Esophagus muscularis mucosa (tissue), 4 donors: ENCODE results near the gene ACTA1. TPM values are rescaled to one million over a fixed set of nuclear protein-coding genes. Genes with fewer than 3 reads are reported as not detected.
A peak's percentile ranks its signal among the peaks of the same experiment; 100 is the strongest.

Experiments
- DNase-seq: peaks from one replicate; pipeline ENCODE4 v3.0.0-alpha.2; 2017; ENCODE audit errors: extremely low spot score
- H3K27ac ChIP-seq, 4 donors: fragments of 200-600 bp; sonication (generic); replicated peaks in 1 of 4; 1 replicate in 3 of 4; 2 replicates in 1 of 4; pipeline ENCODE4 v1.5.1; 2016 to 2019; ENCODE audit warnings: mild to moderate bottlenecking in 1 of 4
- H3K27me3 ChIP-seq, 4 donors: fragments of 200-600 bp; sonication (generic); one replicate each; pipeline versions ENCODE4 v1.5.1 to v1.6.0; 2016 to 2019
- H3K36me3 ChIP-seq, 4 donors: fragments of 200-600 bp; sonication (generic); one replicate each; pipeline ENCODE4 v1.5.1; 2016 to 2019
- H3K4me1 ChIP-seq, 4 donors: fragments of 200-600 bp; sonication (generic); one replicate each; pipeline ENCODE4 v1.5.1; 2016 to 2019
- H3K4me3 ChIP-seq, 4 donors: fragments of 200-600 bp; sonication (generic); 1 replicate in 2 of 4; 2 replicates in 2 of 4; pipeline ENCODE4 v1.5.1; 2016 to 2019; ENCODE audit warnings: mild to moderate bottlenecking in 4 of 4, moderate library complexity in 1 of 4
- H3K9me3 ChIP-seq, 4 donors: fragments of 200-600 bp; sonication (generic); 1 replicate in 3 of 4; 2 replicates in 1 of 4; pipeline ENCODE4 v1.5.1; 2016 to 2019
- CTCF ChIP-seq, 3 experiments: fragments of 200-600 bp in 2 of 3; fragments of 450-650 bp in 1 of 3; sonication (generic) in 2 of 3; IDR thresholded peaks; one replicate each; pipeline ENCODE4 v1.5.1; 2017 to 2019; ENCODE audit warnings: antibody characterized with exemption in 3 of 3, mild to moderate bottlenecking in 2 of 3, moderate library complexity in 1 of 3
- EP300 ChIP-seq: sonication (generic); formaldehyde crosslinking; IDR thresholded peaks from one replicate; pipeline ENCODE4 v1.6.1; 2017; ENCODE audit warnings: antibody characterized with exemption
- POLR2A ChIP-seq: fragments of 450-650 bp; IDR thresholded peaks from one replicate; pipeline ENCODE4 v1.6.1; 2017; ENCODE audit warnings: antibody characterized with exemption, moderate library complexity, mild to moderate bottlenecking, low read depth
- POLR2AphosphoS5 ChIP-seq, 2 donors: sonication (generic); formaldehyde crosslinking; IDR thresholded peaks; one replicate each; pipeline ENCODE4 v1.6.1; 2017; ENCODE audit warnings: antibody characterized with exemption in 2 of 2
- WGBS: methylation state at CpG from one replicate; pipeline ENCODE4 v1.1.5; 2018; 5-methylcytosine and 5-hydroxymethylcytosine counted together
- intact Hi-C: fragments of 100-400 bp; cut with DNase I; formaldehyde crosslinking; loops from one replicate; pipeline ENCODE4 v1.15.1; 2023
- total RNA-seq, 4 donors: library from RNA; depleted of rRNA; stranded (reverse); fragments of >200 nt; gene quantifications; one replicate each; pipeline versions ENCODE4 v1.1.0 to v1.2.1, GENCODE V29; 2016

Gene ACTA1
- total RNA-seq, 4 donors from 2014 or later: 0.29 to 0.58 (median 0.42) TPM; not detected in 1

GRCh38 chr1:229436201-229436600 is 2.3 kb upstream of the ACTA1 start:
- Histone ChIP-seq H3K36me3 (peaks cover 8 to 15% (median 14%) of the 10 kb centered on the region in 4 donors), H3K4me1 (peaks cover 26 to 40% (median 39%) of the 10 kb centered on the region in 4 donors), H3K27me3 (peaks cover 12 to 46% (median 40%) of the 10 kb centered on the region in 4 donors), H3K27ac (no peak overlapping the region), H3K9me3 (no peaks in the 10 kb centered on the region), H3K4me3 (no peak overlapping the region)
- WGBS: 75% methylated on average over 7 of the region's 7 CpGs
- intact Hi-C loops: no loop called here
- TF ChIP-seq EP300: no peak
- TF ChIP-seq POLR2AphosphoS5 (IDR thresholded peaks at IDR 0.05): no peak
- no peak for TF ChIP-seq POLR2A
- TF ChIP-seq CTCF (IDR thresholded peaks at IDR 0.05): no peak
- no peak for DNase-seq

- Histone ChIP-seq H3K36me3 (peaks cover 0 to 1% (median 1%) of the 10 kb centered on the region in 4 donors), H3K27ac (no peak overlapping the region), H3K4me1 (peaks cover 30 to 52% (median 46%) of the 10 kb centered on the region in 4 donors), H3K9me3 (no peaks in the 10 kb centered on the region), H3K4me3 (peak overlapping the region in 1 of 4 donors; percentile 6), H3K27me3 (peaks cover 20 to 62% (median 56%) of the 10 kb centered on the region in 4 donors)
- 0% methylated on average over 3 of the region's 27 CpGs for WGBS
- TF ChIP-seq POLR2A (no peak), CTCF (IDR thresholded peaks at IDR 0.05) (no peak), POLR2AphosphoS5 (IDR thresholded peaks at IDR 0.05) (no peak), EP300 (no peak)
- DNase-seq: no peak
- intact Hi-C loops: no loop called here
Observed at GRCh38 chr1:229434641-229435051, 752 bp upstream of the ACTA1 start.

- no peaks in the 10 kb centered on the region for H3K36me3 ChIP-seq
- peaks cover 30 to 52% (median 46%) of the 10 kb centered on the region in 4 donors for H3K4me1 ChIP-seq
- 21% methylated on average over 17 of the region's 19 CpGs for WGBS
- H3K4me3 ChIP-seq: peak overlapping the region in 3 of 4 donors; percentile 3 to 18 (median 6)
- no peak overlapping the region for H3K27ac ChIP-seq
- intact Hi-C loops: no loop called here
- peaks cover 20 to 73% (median 58%) of the 10 kb centered on the region in 4 donors for H3K27me3 ChIP-seq
- no peak for TF ChIP-seq EP300
- no peak for TF ChIP-seq POLR2AphosphoS5 (IDR thresholded peaks at IDR 0.05)
- H3K9me3 ChIP-seq: no peaks in the 10 kb centered on the region
- DNase-seq: no peak
Observed at GRCh38 chr1:229433364-229434004, 410 bp downstream of the ACTA1 start.

GRCh38 chr1:229432905-229433304 is 989 bp downstream of the ACTA1 start:
- no peaks in the 10 kb centered on the region for H3K9me3 ChIP-seq
- H3K36me3 ChIP-seq: no peaks in the 10 kb centered on the region
- DNase-seq: no peak
- peaks cover 20 to 79% (median 58%) of the 10 kb centered on the region in 4 donors for H3K27me3 ChIP-seq
- H3K4me1 ChIP-seq: peaks cover 30 to 52% (median 46%) of the 10 kb centered on the region in 4 donors
- no CpG with 5 or more reads among the region's 37 CpGs for WGBS
- TF ChIP-seq POLR2AphosphoS5 (IDR thresholded peaks at IDR 0.05) (no peak), POLR2A (no peak), CTCF (IDR thresholded peaks at IDR 0.05) (no peak), EP300 (no peak)
- no peak overlapping the region for H3K4me3 ChIP-seq
- intact Hi-C loops: no loop called here
- no peak overlapping the region for H3K27ac ChIP-seq

GRCh38 chr1:229432116-229432461 is 1.8 kb downstream of the ACTA1 start:
- H3K4me3 ChIP-seq: peak overlapping the region; percentile 13 to 46 (median 38)
- H3K36me3 ChIP-seq: no peaks in the 10 kb centered on the region
- 16% methylated on average over 4 of the region's 38 CpGs for WGBS
- H3K27me3 ChIP-seq: peaks cover 20 to 87% (median 58%) of the 10 kb centered on the region in 4 donors
- H3K4me1 ChIP-seq: peaks cover 30 to 52% (median 46%) of the 10 kb centered on the region in 4 donors
- no peak for DNase-seq
- TF ChIP-seq CTCF (IDR thresholded peaks at IDR 0.05) (no peak), EP300 (no peak), POLR2A (no peak)
- no peaks in the 10 kb centered on the region for H3K9me3 ChIP-seq
- no peak overlapping the region for H3K27ac ChIP-seq
- intact Hi-C loops: no loop called here
